Parietal lobe (tissue), 2 donors: ENCODE data around the gene YWHAE. TPM values are rescaled to one million over a fixed set of nuclear protein-coding genes. Genes with fewer than 3 reads are reported as not detected.

Experiments
- small RNA-seq: library from RNA; depleted of rRNA; stranded (forward); fragments of <200 nt; gene quantifications from one replicate; pipeline ENCODE3, GENCODE V24; 2014; ENCODE audit warnings: low replicate concordance
- total RNA-seq: library from RNA; depleted of rRNA; stranded (reverse); fragments of >200 nt; gene quantifications from one replicate; pipeline ENCODE4 v1.2.3, GENCODE V29; 2014

Gene YWHAE
- 686 TPM for total RNA-seq

GRCh38 chr17:1399679-1400512, at the start of gene YWHAE:
YWHAE (minus strand) TSS chr17:1400222; CDS start chr17:1400110, 112 bp downstream.

Small RNA genes lying within 50 kb of the gene (small RNA-seq; reads per million reads assigned to genes)
- not detected for gene AC032044.2

Other genes starting within 250 kb of the YWHAE start
- gene ABR, start 220.2 kb downstream of the YWHAE start, total RNA-seq: 204 TPM
- not detected for gene BHLHA9, start 129.8 kb downstream of the YWHAE start, total RNA-seq
- not detected for gene TRARG1, start 120.6 kb downstream of the YWHAE start, total RNA-seq
- gene CRK, start 56.0 kb upstream of the YWHAE start, total RNA-seq: 97.0 TPM
- 17.8 TPM for gene MYO1C, start 92.5 kb upstream of the YWHAE start, total RNA-seq
- gene INPP5K, start 116.4 kb upstream of the YWHAE start, total RNA-seq: 49.5 TPM
- gene PITPNA, start 162.6 kb upstream of the YWHAE start, total RNA-seq: 26.0 TPM
- gene SLC43A2, start 228.6 kb upstream of the YWHAE start, total RNA-seq: 25.7 TPM
- gene SCARF1, start 245.5 kb upstream of the YWHAE start, total RNA-seq: 3.1 TPM
- 1.6 TPM for gene RILP, start 249.6 kb upstream of the YWHAE start, total RNA-seq